Immature natural killer cell (primary cell): ENCODE measurements around the gene F2RL1. TPM values are rescaled to one million over a fixed set of nuclear protein-coding genes. Genes with fewer than 3 reads are reported as not detected.
"Not testable (repeated sequence)": the region's sequence is repeated elsewhere in the genome, so short reads cannot be mapped to it uniquely, and the experiment has no call there.

Experiments used
- DNase-seq, 3 donors: peaks; one replicate each; pipeline ENCODE4 v3.0.0; 2022; ENCODE audit warnings: mixed read lengths in 1 of 3
- H3K27ac Mint-ChIP-seq, 6 donors: one replicate each; pipeline ENCODE4 v1.8.0; 2020; ENCODE audit warnings: mixed read lengths in 6 of 6, mild to moderate bottlenecking in 5 of 6, inconsistent platforms in 4 of 6, moderate library complexity in 3 of 6
- H3K27me3 Mint-ChIP-seq, 3 donors: one replicate each; pipeline ENCODE4 v1.8.0; 2020 to 2021; ENCODE audit warnings: low read depth in 3 of 3, mild to moderate bottlenecking in 3 of 3, mixed read lengths in 3 of 3, moderate library complexity in 3 of 3, inconsistent platforms in 1 of 3
- H3K36me3 Mint-ChIP-seq, 3 donors: one replicate each; pipeline ENCODE4 v1.8.0; 2020; ENCODE audit warnings: mixed read lengths in 3 of 3, inconsistent platforms in 2 of 3, mild to moderate bottlenecking in 2 of 3
- H3K4me1 Mint-ChIP-seq, 2 donors: one replicate each; pipeline ENCODE4 v1.8.0; 2020; ENCODE audit warnings: inconsistent platforms in 2 of 2, mild to moderate bottlenecking in 2 of 2, mixed read lengths in 2 of 2, moderate library complexity in 1 of 2
- H3K4me3 Mint-ChIP-seq, 5 donors: one replicate each; pipeline ENCODE4 v1.8.0; 2020; ENCODE audit warnings: mild to moderate bottlenecking in 5 of 5, mixed read lengths in 5 of 5, inconsistent platforms in 3 of 5, moderate library complexity in 3 of 5
- H3K9me3 Mint-ChIP-seq, 6 donors: one replicate each; pipeline ENCODE4 v1.8.0; 2020; ENCODE audit warnings: mild to moderate bottlenecking in 6 of 6, mixed read lengths in 6 of 6, inconsistent platforms in 4 of 6, moderate library complexity in 3 of 6
- polyA plus RNA-seq, 3 donors: library from polyadenylated mRNA; unstranded; fragments of 300-500 nt; fragmentation: Illumina TruSeq; gene quantifications; one replicate each; pipeline ENCODE4 v1.2.3, GENCODE V29; 2021

The F2RL1 gene
- 1 to 10 TPM in 1 of 3 donors, under 1 TPM in 1, not detected in 1; 0.53 to 2.1 TPM for polyA plus RNA-seq

GRCh38 chr5:76818844-76819831 is at the start of gene F2RL1:
TSS of gene F2RL1 (plus strand) at chr5:76819030. CDS start at chr5:76819183, 153 bp downstream.
- peak; percentile 9 to 15 (median 11) for DNase-seq
- Mint-ChIP-seq H3K27me3 (peaks cover 16 to 26% (median 21%) of the 10 kb centered on the region in 3 donors), H3K27ac (no peak within 1 kb of the TSS), H3K4me1 (peaks cover 7 to 12% of the 10 kb centered on the region in 2 donors), H3K9me3 (peaks cover 0 to 3% (median 0%) of the 10 kb centered on the region in 6 donors), H3K36me3 (no peaks in the 10 kb centered on the region), H3K4me3 (peak within 1 kb of the TSS; percentile 64 to 81 (median 76))

GRCh38 chr5:76771041-76771440 is 47.8 kb upstream of the F2RL1 start:
- H3K9me3 Mint-ChIP-seq, DNase-seq, H3K4me1 Mint-ChIP-seq, H3K36me3 Mint-ChIP-seq, H3K4me3 Mint-ChIP-seq: not testable (repeated sequence)
- peak overlapping the region in 1 of 6 donors; percentile 68 for H3K27ac Mint-ChIP-seq
- H3K27me3 Mint-ChIP-seq, result peaks cover 6 to 12% (median 6%) of the 10 kb centered on the region in 3 donors

- H3K4me3 Mint-ChIP-seq, result no peak overlapping the region
- peaks cover 6 to 12% (median 6%) of the 10 kb centered on the region in 3 donors for H3K27me3 Mint-ChIP-seq
- no peak for DNase-seq
- H3K36me3 Mint-ChIP-seq, result no peaks in the 10 kb centered on the region
- H3K9me3 Mint-ChIP-seq, result no peaks in the 10 kb centered on the region
- peak overlapping the region in 1 of 6 donors; percentile 58 for H3K27ac Mint-ChIP-seq
- H3K4me1 Mint-ChIP-seq, result peaks cover 2 to 7% of the 10 kb centered on the region in 2 donors
Measured at GRCh38 chr5:76771705-76772405, 47.0 kb upstream of the F2RL1 start.

- Mint-ChIP-seq H3K4me1 (peaks cover 2 to 7% of the 10 kb centered on the region in 2 donors), H3K27ac (peak overlapping the region in 1 of 6 donors; percentile 40), H3K36me3 (no peaks in the 10 kb centered on the region), H3K9me3 (no peaks in the 10 kb centered on the region), H3K27me3 (peaks cover 4 to 12% (median 9%) of the 10 kb centered on the region in 3 donors), H3K4me3 (no peak overlapping the region)
- no peak for DNase-seq
Measured at GRCh38 chr5:76775921-76776320, 42.9 kb upstream of the F2RL1 start.

DNA sequence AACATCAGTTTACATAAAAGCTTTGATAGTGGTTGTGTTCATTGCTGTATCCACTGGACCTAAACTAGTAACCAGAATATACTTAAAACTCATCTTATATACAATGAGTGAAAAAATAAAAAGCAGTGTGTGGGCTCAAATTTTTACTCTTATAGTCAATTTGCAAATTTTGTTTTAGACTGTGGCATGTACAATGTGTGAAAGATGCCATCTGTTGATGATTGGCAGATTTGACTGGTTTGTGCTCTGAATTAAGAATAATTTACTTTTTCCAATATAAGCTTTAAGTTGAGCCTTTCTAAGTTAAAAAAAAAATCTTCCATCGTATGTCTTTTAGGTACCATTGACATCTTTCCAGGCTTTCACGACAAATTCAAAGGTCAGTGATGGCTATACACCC is 42.4 kb upstream of the F2RL1 start:
- Mint-ChIP-seq H3K36me3 (no peaks in the 10 kb centered on the region), H3K27me3 (peaks cover 4 to 12% (median 9%) of the 10 kb centered on the region in 3 donors), H3K4me3 (no peak overlapping the region), H3K9me3 (no peaks in the 10 kb centered on the region), H3K27ac (peak overlapping the region in 1 of 6 donors; percentile 26), H3K4me1 (peaks cover 2 to 7% of the 10 kb centered on the region in 2 donors)
- DNase-seq, result no peak

- not testable (repeated sequence) for H3K36me3 Mint-ChIP-seq, H3K27me3 Mint-ChIP-seq, DNase-seq, H3K4me1 Mint-ChIP-seq, H3K4me3 Mint-ChIP-seq, H3K27ac Mint-ChIP-seq, H3K9me3 Mint-ChIP-seq
Measured at GRCh38 chr5:76780616-76781015, 38.2 kb upstream of the F2RL1 start.

GRCh38 chr5:76781775-76782174 is 37.1 kb upstream of the F2RL1 start:
- Mint-ChIP-seq H3K36me3 (no peaks in the 10 kb centered on the region), H3K27me3 (peaks cover 0 to 3% (median 2%) of the 10 kb centered on the region in 3 donors), H3K4me1 (no peaks in the 10 kb centered on the region), H3K9me3 (no peaks in the 10 kb centered on the region), H3K27ac (peak overlapping the region in 1 of 6 donors; percentile 65), H3K4me3 (no peak overlapping the region)
- no peak for DNase-seq

DNA sequence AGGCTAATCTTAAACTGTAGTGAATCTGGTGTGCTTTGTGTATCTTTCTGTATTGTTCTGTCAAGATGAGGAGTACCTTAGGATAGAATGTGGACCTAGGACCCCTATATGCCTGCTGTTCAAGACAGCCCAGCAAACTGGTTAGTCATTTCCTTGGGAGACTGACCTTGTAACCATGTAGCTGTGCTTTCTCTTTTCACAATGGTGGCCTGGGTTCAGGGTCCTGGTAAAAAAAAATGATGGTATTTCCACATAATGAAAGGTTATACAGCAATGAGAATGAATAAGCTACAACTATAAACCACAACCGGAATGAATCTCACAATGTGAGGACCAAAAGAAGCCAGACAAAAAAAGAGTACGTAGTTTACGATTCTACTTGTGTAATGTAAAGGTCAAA is 36.4 kb upstream of the F2RL1 start:
- no peaks in the 10 kb centered on the region for H3K36me3 Mint-ChIP-seq
- H3K27ac Mint-ChIP-seq, result no peak overlapping the region
- H3K4me3 Mint-ChIP-seq, result no peak overlapping the region
- peaks cover 0 to 3% (median 2%) of the 10 kb centered on the region in 3 donors for H3K27me3 Mint-ChIP-seq
- H3K9me3 Mint-ChIP-seq, result no peaks in the 10 kb centered on the region
- H3K4me1 Mint-ChIP-seq, result no peaks in the 10 kb centered on the region
- no peak for DNase-seq

GRCh38 chr5:76787237-76787636 is 31.6 kb upstream of the F2RL1 start:
- H3K36me3 Mint-ChIP-seq, result no peaks in the 10 kb centered on the region
- H3K27me3 Mint-ChIP-seq, result peaks cover 0 to 3% (median 2%) of the 10 kb centered on the region in 3 donors
- peak overlapping the region in 1 of 6 donors; percentile 14 for H3K27ac Mint-ChIP-seq
- H3K9me3 Mint-ChIP-seq, result no peaks in the 10 kb centered on the region
- DNase-seq, result no peak
- H3K4me3 Mint-ChIP-seq, result no peak overlapping the region
- no peaks in the 10 kb centered on the region for H3K4me1 Mint-ChIP-seq

GRCh38 chr5:76788362-76788761 is 30.5 kb upstream of the F2RL1 start:
- H3K4me3 Mint-ChIP-seq, result no peak overlapping the region
- H3K9me3 Mint-ChIP-seq, result no peaks in the 10 kb centered on the region
- H3K27me3 Mint-ChIP-seq, result peaks cover 0 to 3% (median 2%) of the 10 kb centered on the region in 3 donors
- no peaks in the 10 kb centered on the region for H3K36me3 Mint-ChIP-seq
- H3K4me1 Mint-ChIP-seq, result no peaks in the 10 kb centered on the region
- DNase-seq, result no peak
- H3K27ac Mint-ChIP-seq, result no peak overlapping the region

DNA sequence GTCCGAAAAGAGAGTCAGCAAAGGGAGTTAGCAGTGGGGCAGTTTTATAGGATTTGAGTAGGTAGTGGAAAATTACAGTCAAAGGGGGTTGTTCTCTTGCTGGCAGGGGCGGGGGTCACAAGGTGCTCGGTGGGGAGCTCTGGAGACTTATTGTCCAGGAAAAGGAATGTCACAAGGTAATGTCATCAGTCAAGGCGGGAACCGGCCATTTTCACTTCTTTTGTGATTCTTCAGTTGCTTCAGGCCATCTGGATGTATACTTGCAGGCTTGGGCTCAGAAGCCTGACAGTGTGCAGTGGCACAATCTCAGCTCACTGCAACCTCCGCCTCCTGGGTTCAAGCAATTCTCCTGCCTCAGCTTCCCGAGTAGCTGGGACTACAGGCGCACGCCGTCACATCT is 29.6 kb upstream of the F2RL1 start:
- not testable (repeated sequence) for H3K9me3 Mint-ChIP-seq, H3K4me3 Mint-ChIP-seq, H3K27ac Mint-ChIP-seq, H3K4me1 Mint-ChIP-seq, DNase-seq, H3K36me3 Mint-ChIP-seq, H3K27me3 Mint-ChIP-seq

GRCh38 chr5:76789991-76790581 is 28.7 kb upstream of the F2RL1 start:
- Mint-ChIP-seq H3K4me3 (no peak overlapping the region), H3K27me3 (peaks cover 0 to 3% (median 2%) of the 10 kb centered on the region in 3 donors), H3K36me3 (no peaks in the 10 kb centered on the region), H3K4me1 (no peaks in the 10 kb centered on the region), H3K27ac (no peak overlapping the region), H3K9me3 (no peaks in the 10 kb centered on the region)
- no peak for DNase-seq

DNA sequence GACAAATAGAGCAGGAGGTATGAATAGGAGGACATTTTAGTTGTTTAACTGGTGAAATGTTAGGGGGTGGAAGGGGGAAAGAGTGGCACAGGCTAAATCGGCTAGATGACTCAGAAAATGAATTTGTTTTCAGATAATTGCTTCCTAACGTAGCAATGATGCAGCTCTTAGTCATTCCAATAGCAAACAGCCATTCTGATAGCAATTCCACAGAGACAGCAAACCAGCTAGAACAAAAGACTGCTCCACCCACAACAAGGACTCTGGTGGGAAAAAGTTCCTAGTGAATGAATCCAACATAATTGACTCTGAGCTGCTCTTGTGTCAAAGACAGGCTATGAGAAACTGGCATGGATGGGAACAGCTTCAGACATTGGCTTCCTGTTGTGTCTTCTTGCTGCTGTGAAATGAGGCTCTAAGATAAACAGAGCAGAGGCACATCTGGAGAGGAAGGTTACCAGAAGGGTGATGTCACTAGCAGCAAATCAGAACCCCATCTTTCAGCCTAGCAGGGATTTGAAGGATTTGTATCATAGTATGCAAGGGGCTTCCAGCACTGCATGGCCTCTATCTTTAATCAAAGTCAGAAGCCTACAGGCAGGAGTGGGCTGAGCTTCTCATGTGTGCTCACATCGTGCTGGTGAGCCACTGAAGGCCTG is 28.1 kb upstream of the F2RL1 start:
- H3K27ac Mint-ChIP-seq, result peak overlapping the region in 2 of 6 donors; percentile 29 to 64
- H3K27me3 Mint-ChIP-seq, result peaks cover 0 to 2% (median 2%) of the 10 kb centered on the region in 3 donors
- H3K4me3 Mint-ChIP-seq, result no peak overlapping the region
- no peaks in the 10 kb centered on the region for H3K36me3 Mint-ChIP-seq
- no peak for DNase-seq
- no peaks in the 10 kb centered on the region for H3K9me3 Mint-ChIP-seq
- H3K4me1 Mint-ChIP-seq, result no peaks in the 10 kb centered on the region
